GM18507 (cell line): ENCODE data around the gene RSRC2.
"Not testable (repeated sequence)": the region's sequence is repeated elsewhere in the genome, so short reads cannot be mapped to it uniquely, and the experiment has no call there.

Experiments used
- DNase-seq: peaks from one replicate; pipeline ENCODE4 v3.0.0; 2011; ENCODE audit warnings: low read depth; ENCODE audit not compliant: insufficient read length; ENCODE audit errors: extremely low spot score
- FAIRE-seq: peaks from 2 replicates; lab custom pipeline; 2011; peaks lifted over from hg19 to GRCh38; lab: Jason Lieb, UNC

The RSRC2 gene, protein sequence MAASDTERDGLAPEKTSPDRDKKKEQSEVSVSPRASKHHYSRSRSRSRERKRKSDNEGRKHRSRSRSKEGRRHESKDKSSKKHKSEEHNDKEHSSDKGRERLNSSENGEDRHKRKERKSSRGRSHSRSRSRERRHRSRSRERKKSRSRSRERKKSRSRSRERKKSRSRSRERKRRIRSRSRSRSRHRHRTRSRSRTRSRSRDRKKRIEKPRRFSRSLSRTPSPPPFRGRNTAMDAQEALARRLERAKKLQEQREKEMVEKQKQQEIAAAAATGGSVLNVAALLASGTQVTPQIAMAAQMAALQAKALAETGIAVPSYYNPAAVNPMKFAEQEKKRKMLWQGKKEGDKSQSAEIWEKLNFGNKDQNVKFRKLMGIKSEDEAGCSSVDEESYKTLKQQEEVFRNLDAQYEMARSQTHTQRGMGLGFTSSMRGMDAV

DNA sequence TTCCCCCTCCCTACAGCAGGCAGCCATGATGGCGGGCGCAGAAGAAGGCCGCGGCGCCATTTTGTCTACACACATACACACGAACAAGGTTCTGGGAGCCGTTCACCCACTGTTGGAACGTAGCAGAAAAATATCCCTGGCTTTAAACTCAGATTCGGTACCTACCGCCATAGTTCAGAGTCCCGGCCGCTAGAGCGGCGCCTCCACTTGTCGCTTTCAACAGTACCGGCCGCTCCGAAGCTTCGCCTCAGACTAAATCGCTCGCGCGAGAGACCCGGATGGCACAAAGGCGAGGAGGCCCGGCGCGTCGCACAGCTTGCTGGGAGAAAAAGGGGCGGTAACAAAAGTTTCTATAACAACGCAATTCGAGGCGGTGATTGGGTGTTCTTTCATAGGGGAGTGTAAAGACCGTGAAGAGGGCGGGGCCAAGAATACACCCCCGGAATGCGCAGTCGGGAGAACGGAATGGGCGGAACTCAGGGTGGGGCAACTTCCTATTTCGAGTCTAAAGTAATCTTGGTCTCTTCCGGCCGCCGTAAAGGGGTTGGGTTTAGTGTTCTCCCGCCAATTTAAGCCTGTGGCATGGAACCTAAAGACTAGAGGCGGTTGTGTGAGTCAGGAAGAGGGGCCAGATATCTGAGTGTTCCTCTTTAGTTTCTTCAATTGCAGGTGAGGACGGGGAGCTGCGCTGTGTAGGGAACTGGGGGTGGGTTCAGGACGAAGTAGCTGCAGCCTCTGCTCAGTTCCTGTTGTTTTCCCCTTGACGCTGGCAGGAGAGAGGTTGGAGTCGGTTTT is at the start of gene RSRC2, which contains the start of gene KNTC1:
TSS of gene RSRC2 (minus strand) at position 254 of the 795 bp plus-strand sequence. CDS start at position 171, 83 bp downstream.
TSS of gene KNTC1 (plus strand) at position 567 of the 795 bp plus-strand sequence. CDS start 2,815 bp downstream, outside the sequence.
- peak; percentile 88 for DNase-seq
- peak; percentile 99 for FAIRE-seq

DNA sequence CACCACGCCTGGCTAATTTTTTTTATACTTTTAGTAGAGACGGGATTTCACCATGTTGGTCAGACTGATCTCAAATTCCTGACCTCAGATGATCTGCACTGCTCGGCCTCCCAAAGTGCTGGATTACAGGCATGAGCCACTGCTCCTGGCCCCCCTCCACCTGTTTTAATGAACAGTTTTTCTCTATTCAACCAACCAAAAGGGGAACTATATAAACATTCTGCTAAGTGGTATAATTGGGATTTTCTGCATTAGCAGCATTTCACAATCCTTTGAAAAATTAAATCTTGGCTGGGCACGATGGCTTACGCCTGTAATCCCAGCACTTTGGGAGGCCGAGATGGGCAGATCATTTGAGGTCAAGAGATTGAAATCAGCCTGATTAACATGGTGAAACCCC is 45.1 kb upstream of the RSRC2 start:
- no peak for FAIRE-seq
- DNase-seq = no peak

DNA sequence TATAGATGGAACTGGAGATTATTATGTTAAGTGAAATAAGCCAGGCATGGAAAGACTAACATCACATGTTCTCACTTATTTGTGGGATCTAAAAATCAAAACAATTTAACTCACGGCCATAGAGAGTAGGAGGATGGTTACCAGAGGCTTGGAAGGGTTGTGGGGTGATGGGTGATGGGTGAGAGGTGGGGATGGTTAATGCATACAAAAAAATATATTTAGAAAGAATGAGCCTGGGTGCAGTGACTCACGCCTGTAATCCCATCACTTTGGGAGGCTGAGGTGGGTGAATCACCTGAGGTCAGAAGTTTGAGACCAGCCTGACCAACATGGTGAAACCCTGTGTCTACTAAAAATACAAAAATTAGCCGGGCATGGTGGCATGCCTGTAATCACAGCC is 43.3 kb upstream of the RSRC2 start:
- not testable (repeated sequence) for FAIRE-seq, DNase-seq

DNA sequence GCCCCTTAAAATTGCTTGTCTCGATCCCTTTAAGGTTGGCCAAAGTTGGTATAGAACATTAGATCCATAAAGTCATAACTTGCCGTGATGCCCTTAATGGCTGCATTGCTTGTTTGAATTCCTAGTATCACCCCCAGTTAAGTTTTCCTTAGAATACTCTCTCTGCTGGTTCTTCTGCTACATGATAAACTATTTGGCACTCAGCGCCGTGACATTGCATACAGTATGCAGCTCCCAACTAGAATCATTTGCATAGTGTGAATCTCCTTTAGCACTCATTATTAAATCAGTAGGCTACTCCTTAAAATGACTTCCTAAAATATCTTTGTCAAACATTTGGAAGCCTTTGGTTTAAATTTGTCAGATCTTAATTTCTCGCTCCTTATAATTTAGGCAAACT is 42.6 kb upstream of the RSRC2 start:
- FAIRE-seq (no peak), DNase-seq (no peak)

DNA sequence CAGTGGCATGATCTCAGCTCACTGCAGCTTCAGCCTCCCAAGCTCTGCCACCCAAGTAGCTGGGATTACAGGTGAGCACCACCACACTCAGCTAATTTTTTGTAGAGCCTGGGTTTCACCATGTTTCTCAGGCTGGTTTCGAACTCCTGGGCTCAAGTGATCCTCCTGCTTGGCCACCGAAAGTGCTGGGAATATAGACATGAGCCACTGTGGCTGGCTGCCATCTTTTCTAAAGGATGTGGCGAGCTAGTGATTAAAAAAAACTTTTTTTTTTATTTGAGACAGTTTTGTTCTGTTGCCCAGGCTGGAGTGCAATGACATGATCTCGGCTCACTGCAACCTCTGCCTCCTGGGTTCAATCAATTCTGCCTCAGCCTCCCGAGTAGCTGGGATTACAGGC is 40.1 kb upstream of the RSRC2 start:
- not testable (repeated sequence) for FAIRE-seq, DNase-seq

DNA sequence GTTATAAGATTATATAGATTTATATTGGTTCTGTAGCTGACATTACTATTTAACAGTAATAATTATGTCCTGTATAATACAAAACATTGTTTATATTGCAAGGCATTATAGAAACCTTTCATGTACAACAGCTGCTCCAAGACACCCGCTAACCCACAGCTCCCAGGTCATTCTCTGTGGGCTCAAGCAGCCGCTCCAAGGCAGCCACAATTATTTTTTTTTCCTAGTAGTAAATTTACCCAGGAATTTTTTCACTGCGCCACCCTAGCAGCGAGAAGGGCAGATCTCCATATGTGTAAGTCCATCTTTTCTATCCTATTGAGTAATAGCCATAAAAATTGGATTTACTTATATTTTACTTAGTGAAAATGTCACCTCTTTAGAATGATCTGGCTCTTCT is 36.6 kb upstream of the RSRC2 start:
- FAIRE-seq (no peak), DNase-seq (no peak)

DNA sequence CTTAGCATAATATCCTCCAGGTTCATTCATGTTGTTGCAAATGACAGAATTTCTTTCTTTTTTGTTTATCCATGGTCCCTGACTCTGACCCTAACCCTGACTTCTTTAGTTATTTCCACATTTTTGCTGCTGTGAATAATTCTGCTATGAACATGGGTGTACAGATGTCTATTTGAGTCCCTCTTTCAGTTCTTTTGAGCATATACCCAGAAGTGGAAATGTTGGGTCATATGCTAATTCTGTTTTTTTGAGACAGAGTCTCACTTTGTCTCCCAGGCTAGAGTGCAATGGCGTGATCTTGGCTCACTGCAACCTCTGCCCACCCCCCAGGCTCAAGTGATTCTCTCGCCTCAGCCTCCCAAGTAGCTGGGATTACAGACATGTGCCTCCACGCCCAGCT is 33.4 kb upstream of the RSRC2 start:
- FAIRE-seq = no peak
- no peak for DNase-seq

DNA sequence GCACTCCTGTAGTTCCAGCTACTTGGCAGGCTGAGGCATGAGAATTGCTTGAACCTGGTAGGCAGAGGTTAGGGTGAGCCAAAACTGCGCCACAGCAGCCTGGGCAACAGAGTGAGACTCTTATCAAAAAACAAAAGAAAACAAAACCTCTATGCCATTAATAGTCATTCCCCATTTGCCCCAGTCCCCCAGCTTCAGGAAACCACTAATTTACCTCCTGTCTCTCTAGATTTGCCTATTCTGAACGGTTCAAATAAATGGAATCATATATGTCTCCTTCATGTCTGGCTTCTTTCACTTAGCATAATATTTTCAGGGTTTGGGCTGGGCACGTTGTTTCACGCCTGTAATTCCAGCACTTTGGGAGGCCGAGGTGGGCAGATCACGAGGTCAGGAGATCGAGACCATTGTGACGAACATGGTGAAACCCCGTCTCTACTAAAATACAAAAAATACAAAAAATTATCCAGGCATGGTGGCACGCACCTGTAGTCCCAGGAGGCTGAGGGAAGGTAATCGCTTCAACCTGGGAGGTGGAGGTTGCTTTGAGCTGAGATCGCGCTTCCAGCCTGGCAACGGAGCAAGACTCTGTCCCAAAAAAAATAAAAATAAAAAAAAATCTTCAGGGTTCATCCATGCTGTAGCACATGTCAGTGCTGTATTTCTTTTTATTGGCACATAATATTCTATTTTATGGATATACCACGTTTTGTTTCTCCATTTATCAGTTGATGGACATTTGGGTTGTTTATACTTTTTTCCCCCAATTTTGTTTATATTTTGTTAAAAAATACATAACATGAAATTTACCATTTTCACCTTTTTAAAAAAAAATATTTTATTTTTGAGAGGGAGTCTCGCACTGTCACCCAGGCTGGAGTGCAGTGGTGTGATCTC is 32.3 kb upstream of the RSRC2 start:
- DNase-seq = no peak
- FAIRE-seq = peak; percentile 65

DNA sequence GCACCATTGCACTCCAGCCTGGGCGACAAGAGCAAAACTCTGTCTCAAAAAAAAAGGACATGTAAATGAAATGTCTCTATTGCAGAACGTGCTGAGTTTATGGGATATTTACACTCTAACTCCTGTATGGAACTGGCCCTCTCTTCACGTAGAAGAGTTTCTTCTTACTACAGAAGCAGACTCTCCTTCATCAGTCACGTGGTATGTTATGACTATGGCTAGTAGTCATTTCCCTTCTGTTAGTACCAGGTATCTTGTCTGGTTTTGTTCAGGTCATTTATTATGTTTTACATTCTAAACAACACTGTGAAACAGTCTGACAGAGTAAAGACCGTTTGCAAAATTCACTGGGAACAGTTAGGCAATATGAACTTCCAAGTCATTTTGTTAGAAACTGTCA is 20.6 kb upstream of the RSRC2 start:
- FAIRE-seq = peak; percentile 61
- DNase-seq = no peak

DNA sequence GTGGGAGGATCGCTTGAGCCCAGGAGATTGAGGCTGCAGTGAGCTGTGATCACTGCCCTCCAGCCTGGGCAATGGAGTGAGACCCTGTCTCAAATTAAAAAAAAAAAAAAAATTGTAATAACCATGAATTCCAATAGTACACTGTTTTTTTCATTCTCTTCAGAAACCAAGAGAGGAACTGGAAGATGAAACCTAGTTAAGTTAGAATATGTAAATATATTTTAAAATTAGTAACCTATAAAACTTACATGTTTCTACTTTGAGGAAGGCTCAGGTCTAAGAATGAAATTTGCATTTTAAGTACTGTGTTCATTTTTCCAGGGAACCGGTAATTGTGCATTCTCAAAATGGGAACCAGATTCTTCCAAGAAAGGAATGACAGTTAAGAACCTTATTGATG is 19.1 kb upstream of the RSRC2 start:
- FAIRE-seq = peak; percentile 81
- DNase-seq = peak; percentile 28

DNA sequence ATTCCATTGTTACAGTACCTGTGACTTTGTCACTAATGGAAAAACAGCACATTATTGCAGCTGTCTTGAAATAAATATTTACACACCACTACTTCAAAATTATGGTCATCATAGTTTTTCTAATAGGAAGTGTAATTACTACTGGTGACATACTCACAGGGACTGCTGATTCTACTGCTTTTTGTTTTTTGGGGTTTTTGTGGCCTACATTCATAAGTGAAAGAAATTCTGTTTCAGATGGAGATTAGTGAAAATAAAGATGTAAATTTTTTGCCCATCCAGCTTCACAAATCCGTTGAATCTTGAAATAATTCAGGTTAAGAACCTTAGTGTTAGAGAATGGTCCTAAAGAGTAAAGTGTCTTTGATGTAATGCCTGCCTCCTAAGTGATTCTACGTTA is 17.8 kb upstream of the RSRC2 start:
- DNase-seq (no peak), FAIRE-seq (peak; percentile 69)

DNA sequence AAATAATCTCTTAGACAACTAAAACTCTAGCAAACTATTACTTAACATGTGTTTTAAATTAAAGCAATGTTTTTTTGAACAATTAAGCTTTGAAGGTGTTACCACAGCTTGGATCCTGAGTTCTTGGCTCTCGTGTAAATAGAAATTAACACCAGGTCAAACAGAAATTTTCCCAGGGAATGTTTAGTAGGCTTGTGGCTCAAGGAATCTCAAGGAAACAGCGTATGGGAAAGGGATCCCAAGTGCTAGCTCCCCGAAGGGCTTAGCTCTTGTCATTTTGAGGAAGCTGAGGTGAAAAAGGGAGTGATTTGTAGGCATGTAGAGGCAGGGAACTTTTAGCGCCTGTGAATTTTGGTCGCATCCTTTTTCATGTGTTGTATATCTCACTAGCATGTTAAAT is 11.8 kb upstream of the RSRC2 start:
- FAIRE-seq (no peak), DNase-seq (no peak)

DNA sequence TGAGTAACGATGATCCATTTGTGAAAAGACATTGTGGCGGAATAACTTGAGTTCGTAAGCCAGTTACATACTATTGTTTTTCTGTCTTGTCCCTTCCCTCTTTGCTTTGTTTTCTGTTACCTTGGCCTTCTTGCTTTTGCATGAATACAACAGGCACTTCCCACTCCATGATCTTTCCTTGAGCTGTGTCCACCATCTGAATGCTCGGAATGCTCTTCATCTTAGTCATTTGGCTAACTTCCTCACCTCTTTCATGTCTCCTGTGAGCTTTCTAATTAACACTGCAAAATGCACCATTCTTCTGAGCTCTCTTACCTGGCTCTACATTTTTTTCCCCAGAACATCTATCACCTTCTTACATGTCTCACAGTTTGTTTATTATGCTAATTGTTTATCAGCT is 10.3 kb upstream of the RSRC2 start:
- DNase-seq = no peak
- no peak for FAIRE-seq

DNA sequence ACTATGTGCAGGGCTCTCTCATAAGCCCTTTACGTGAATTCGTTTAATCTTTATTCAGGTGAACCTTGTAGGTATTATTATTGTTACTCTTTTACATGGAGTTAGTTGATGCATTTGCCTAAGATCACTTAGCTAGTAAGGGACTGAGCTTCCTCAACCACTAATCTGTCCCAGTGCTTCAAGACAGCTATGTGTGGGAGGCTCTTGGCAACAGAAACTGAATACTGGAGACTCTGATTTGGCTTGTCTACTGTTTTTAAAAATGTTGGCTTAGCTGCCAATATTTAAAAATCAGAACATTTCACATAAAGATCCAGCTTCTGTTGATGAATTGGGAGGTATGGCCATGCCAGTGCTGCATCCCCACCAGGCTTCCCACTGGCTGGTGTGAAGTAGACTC is 7.1 kb upstream of the RSRC2 start:
- no peak for DNase-seq
- FAIRE-seq = no peak

DNA sequence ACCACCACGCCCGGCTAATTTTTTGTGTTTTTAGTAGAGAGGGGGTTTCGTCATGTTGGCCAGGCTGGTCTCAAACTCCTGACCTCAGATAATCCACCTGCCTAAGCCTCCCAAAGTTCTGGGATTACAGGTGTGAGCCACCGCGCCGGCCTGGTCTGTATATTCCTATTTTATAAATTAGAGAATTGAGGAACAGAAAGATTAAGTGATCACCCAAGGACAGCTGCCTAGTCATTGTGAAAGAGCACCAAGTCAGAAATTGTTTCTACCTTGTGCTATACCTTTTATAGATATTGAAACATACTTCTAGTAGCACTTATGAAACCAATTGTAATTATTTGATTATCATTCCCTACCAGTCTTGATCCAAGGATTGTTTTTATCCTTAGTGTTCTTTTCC is 2.3 kb upstream of the RSRC2 start:
- no peak for FAIRE-seq
- no peak for DNase-seq

DNA sequence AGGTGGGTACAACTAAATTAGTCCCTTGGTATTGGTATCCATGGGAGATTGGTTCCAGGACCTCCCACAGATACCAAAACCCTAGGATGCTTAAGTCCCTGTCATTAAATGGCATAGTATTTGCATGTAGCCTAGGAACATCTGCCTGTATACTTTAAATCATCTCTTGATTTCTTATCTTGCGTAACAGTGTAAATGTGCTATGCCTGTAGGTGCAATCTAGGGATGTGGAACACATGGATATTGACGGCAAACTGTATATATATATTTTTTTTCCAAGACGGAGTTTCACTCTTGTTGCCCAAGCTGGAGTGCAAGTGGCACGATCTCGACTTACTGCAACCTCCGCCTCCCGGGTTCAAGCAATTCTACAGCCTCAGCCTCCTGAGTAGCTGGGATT is 1.8 kb upstream of the RSRC2 start:
- FAIRE-seq = no peak
- DNase-seq = no peak

DNA sequence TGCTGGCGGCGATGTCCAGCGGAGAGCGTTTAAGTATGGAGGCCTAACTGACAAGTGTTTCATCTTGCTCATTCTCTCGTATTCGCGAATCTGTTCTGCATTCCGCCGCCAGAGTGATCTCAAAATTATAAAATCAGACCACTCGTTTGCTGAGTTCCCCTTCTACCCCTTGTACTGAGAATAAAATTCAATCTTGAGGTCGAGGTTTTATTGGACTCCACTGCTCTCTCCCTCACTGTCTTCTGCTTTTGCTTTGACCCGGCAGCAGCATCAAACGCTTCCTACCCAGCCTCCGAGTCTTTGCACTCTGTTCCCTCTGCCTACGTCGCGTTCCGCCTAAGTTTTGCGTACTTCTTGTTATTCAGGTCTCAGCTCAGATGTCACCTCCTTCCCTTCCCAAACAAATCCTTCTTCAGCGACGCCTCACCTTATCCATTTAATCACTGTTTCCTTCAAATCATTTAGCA is 775 bp upstream of the RSRC2 start:
- FAIRE-seq = peak; percentile 38
- no peak for DNase-seq

DNA sequence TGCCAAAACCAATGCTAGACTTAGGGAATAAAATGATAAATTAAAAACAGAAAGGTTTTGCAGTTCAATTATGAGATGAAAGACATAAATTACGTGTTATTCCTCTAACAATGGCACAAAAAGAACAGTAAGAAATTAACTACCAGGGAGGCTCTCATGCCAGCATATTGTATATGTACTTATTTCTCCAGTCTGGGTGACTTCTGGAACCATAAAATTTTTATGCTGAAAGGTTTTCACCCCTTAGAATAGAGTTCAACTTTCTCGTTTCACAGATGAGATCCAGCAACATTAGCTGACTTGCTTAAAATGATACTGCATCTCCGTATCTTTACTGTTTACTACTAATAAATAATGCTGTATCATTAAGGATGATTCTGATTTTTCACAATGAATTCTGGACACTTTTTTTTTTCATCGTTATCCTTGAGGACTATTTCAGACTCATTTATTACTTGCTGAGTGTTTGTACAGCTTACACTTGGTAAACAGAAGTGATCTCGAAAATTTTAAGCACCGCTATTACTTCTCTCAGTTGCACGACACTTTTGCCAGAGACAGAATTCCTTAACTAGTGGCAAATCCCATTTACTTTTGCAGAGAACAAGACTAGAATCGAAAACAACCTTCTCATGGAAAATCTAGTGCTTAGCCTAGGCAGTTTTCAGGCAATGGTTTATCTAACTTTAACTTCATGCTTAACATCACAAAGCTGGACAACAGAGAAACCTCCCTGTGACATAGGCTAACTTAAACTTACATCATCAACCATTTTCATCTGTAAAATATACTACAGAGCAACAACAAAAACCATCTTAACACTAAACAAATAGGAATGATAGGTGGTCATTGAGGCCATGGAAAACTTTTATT is 2.7 kb downstream of the RSRC2 start:
- FAIRE-seq (no peak), DNase-seq (no peak)

DNA sequence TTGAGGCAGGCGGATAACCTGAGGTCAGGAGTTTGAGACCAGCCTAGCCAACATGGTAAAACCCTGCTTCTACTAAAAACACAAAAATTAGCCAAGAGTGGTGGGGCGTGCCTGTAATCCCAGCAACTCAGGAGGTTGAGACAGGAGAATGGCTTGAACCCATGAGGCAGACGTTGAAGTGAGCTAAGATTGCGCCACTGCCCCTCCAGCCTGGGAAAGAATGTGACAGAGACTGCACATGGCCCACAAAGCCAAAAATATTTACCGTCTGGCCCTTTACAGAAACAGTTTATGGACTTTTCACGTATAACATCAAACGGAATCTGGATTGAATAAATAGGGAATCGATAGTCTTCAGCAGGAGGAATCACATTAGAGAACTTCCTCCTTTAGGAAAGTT is 3.5 kb downstream of the RSRC2 start:
- DNase-seq (no peak), FAIRE-seq (no peak)
